Activated CD4-positive, alpha-beta T cell treated with anti-CD3 and anti-CD28 coated beads for 1 hour (primary cell): Measurements from ENCODE around the gene GGT6.
"Not testable (repeated sequence)": the region's sequence is repeated elsewhere in the genome, so short reads cannot be mapped to it uniquely, and the experiment has no call there.

ENCODE experiments used
- DNase-seq: peaks from one replicate; pipeline ENCODE4 v3.0.0-alpha.2; 2020

Gene GGT6

GRCh38 chr17:4591529-4591928, 31.2 kb upstream of the GGT6 start:
- DNase-seq = no peak

GRCh38 chr17:4590981-4591453, 30.6 kb upstream of the GGT6 start:
- no peak for DNase-seq

- DNase-seq = not testable (repeated sequence)
Measured at GRCh38 chr17:4590042-4590441, 29.7 kb upstream of the GGT6 start.

GRCh38 chr17:4588898-4589625, 28.7 kb upstream of the GGT6 start:
- DNase-seq = no peak

- no peak for DNase-seq
Measured at GRCh38 chr17:4588391-4588790, 28.0 kb upstream of the GGT6 start.

- no peak for DNase-seq
Measured at GRCh38 chr17:4587803-4588202, 27.4 kb upstream of the GGT6 start.

- no peak for DNase-seq
Measured at GRCh38 chr17:4587195-4587594, 26.8 kb upstream of the GGT6 start.

GRCh38 chr17:4586043-4586442, 25.7 kb upstream of the GGT6 start:
- DNase-seq = no peak

- DNase-seq = no peak
Measured at GRCh38 chr17:4585638-4585994, 25.2 kb upstream of the GGT6 start.

- DNase-seq = no peak
Measured at GRCh38 chr17:4584917-4585637, 24.7 kb upstream of the GGT6 start.

- no peak for DNase-seq
Measured at GRCh38 chr17:4584101-4584916, 23.9 kb upstream of the GGT6 start, which contains the start of gene SMTNL2. SMTNL2 (plus strand) TSS chr17:4584529; CDS start chr17:4584606, 77 bp downstream.

- no peak for DNase-seq
Measured at GRCh38 chr17:4583782-4584100, 23.4 kb upstream of the GGT6 start.

GRCh38 chr17:4583206-4583605, 22.8 kb upstream of the GGT6 start:
- no peak for DNase-seq

- DNase-seq = no peak
Measured at GRCh38 chr17:4582691-4583090, 22.3 kb upstream of the GGT6 start.

GRCh38 chr17:4582101-4582501, 21.7 kb upstream of the GGT6 start:
- DNase-seq = no peak

GRCh38 chr17:4580291-4580690, 19.9 kb upstream of the GGT6 start:
- DNase-seq = no peak

GRCh38 chr17:4579678-4580077, 19.3 kb upstream of the GGT6 start:
- no peak for DNase-seq

- not testable (repeated sequence) for DNase-seq
Measured at GRCh38 chr17:4578349-4578748, 18.0 kb upstream of the GGT6 start.

GRCh38 chr17:4577386-4577993, 17.1 kb upstream of the GGT6 start:
- DNase-seq = no peak

GRCh38 chr17:4576729-4577322, 16.4 kb upstream of the GGT6 start:
- no peak for DNase-seq

GRCh38 chr17:4576161-4576558, 15.8 kb upstream of the GGT6 start:
- DNase-seq = no peak

- DNase-seq = no peak
Measured at GRCh38 chr17:4574448-4575045, 14.2 kb upstream of the GGT6 start.
